PC-3 (cell line): ENCODE data around the gene HAGH.

Source experiments
- CTCF ChIP-seq: fragments of 300-600 bp; sonication (generic); conservative IDR thresholded peaks from 2 replicates; pipeline ENCODE4 v1.5.1; 2017; ENCODE audit warnings: antibody characterized with exemption, low read depth, mild to moderate bottlenecking, low read length
- EZH2 ChIP-seq: fragments of 300-600 bp; sonication (generic); IDR thresholded peaks from one replicate; pipeline ENCODE4 v1.6.1; 2017; ENCODE audit warnings: antibody characterized with exemption, mild to moderate bottlenecking, low read length; ENCODE audit not compliant: unreplicated experiment
- EZH2phosphoT487 ChIP-seq: fragments of 300-600 bp; sonication (generic); IDR thresholded peaks from 2 replicates; pipeline ENCODE4 v1.6.1; 2018; ENCODE audit warnings: mild to moderate bottlenecking, antibody characterized with exemption, low read length, borderline replicate concordance

- TF ChIP-seq CTCF (no peak), EZH2 (no peak), EZH2phosphoT487 (no peak)
These were observed 44.0 kb downstream of the HAGH start, which contains the start of the genes NUBP2 and SPSB3 for GRCh38 chr16:1782408-1783264.
